ENCODE data around the gene DHX35.

The DHX35 gene

GRCh38 chr20:39013662-39014109 lies 51.5 kb downstream of the DHX35 start:
- H4K20me1 ChIP-seq (ENCODE audit: control insufficient read depth, insufficient read depth, low read depth, low read length): no peaks in the 10 kb centered on the region

GRCh38 chr20:39016041-39016440 lies 53.9 kb downstream of the DHX35 start:
- Histone ChIP-seq H3K4me1 (ENCODE audit: control insufficient read depth, low read length) (no peaks in the 10 kb centered on the region), H3K9me3 (ENCODE audit: control insufficient read depth, insufficient read depth, low read length) (no peaks in the 10 kb centered on the region), H3F3A (ENCODE audit: control insufficient read depth, insufficient read depth) (no peaks in the 10 kb centered on the region), H3K4me2 (ENCODE audit: low read length) (no peak overlapping the region), H3K36me3 (ENCODE audit: control insufficient read depth, low read length) (peaks cover 46% of the 10 kb centered on the region), H3K4me3 (ENCODE audit: low read length) (no peak overlapping the region), H3K27me3 (ENCODE audit: control insufficient read depth, low read length) (no peaks in the 10 kb centered on the region), H3K27ac (ENCODE audit: low read depth, low read length) (no peak overlapping the region), H4K20me1 (ENCODE audit: control insufficient read depth, insufficient read depth, low read depth, low read length) (no peaks in the 10 kb centered on the region), H3K79me2 (ENCODE audit: control insufficient read depth, low read length) (no peaks in the 10 kb centered on the region), H3K9me2 (replicated peaks; ENCODE audit: control insufficient read depth, low read length) (no peaks in the 10 kb centered on the region)
- TF ChIP-seq CTCF (IDR thresholded peaks at IDR 0.05; ENCODE audit: low read depth, low read length, poor library complexity, severe bottlenecking): no peak
- TF ChIP-seq EZH2phosphoT487 (IDR thresholded peaks at IDR 0.05; ENCODE audit: borderline replicate concordance, low read length): no peak

More at GRCh38 chr20:39013662-39014109, 51.5 kb downstream of the DHX35 start:
- no peaks in the 10 kb centered on the region for H3K27me3 ChIP-seq (ENCODE audit: control insufficient read depth, low read length)
- no peaks in the 10 kb centered on the region for H3K9me2 ChIP-seq (replicated peaks; ENCODE audit: control insufficient read depth, low read length)
- H3K4me2 ChIP-seq (ENCODE audit: low read length): no peak overlapping the region
- no peak for TF ChIP-seq CTCF (IDR thresholded peaks at IDR 0.05; ENCODE audit: low read depth, low read length, poor library complexity, severe bottlenecking)
- TF ChIP-seq EZH2phosphoT487 (IDR thresholded peaks at IDR 0.05; ENCODE audit: borderline replicate concordance, low read length): no peak
- H3K79me2 ChIP-seq (ENCODE audit: control insufficient read depth, low read length): no peaks in the 10 kb centered on the region
- H3K36me3 ChIP-seq (ENCODE audit: control insufficient read depth, low read length): peaks cover 54% of the 10 kb centered on the region
- H3F3A ChIP-seq (ENCODE audit: control insufficient read depth, insufficient read depth): no peaks in the 10 kb centered on the region
- no peak overlapping the region for H3K4me3 ChIP-seq (ENCODE audit: low read length)
- H3K4me1 ChIP-seq (ENCODE audit: control insufficient read depth, low read length): peaks cover 5% of the 10 kb centered on the region; the same call in 1 of the 2 replicates
- H3K9me3 ChIP-seq (ENCODE audit: control insufficient read depth, insufficient read depth, low read length): no peaks in the 10 kb centered on the region
- no peak overlapping the region for H3K27ac ChIP-seq (ENCODE audit: low read depth, low read length)

- TF ChIP-seq CTCF (IDR thresholded peaks at IDR 0.05; ENCODE audit: low read depth, low read length, poor library complexity, severe bottlenecking): no peak
- no peak for TF ChIP-seq EZH2phosphoT487 (IDR thresholded peaks at IDR 0.05; ENCODE audit: borderline replicate concordance, low read length)
- H3K36me3 ChIP-seq (ENCODE audit: control insufficient read depth, low read length): peaks cover 46% of the 10 kb centered on the region
These were observed 54.4 kb downstream of the DHX35 start for GRCh38 chr20:39016506-39016905.

More at GRCh38 chr20:39016506-39016905, 54.4 kb downstream of the DHX35 start:
- no peaks in the 10 kb centered on the region for H4K20me1 ChIP-seq (ENCODE audit: control insufficient read depth, insufficient read depth, low read depth, low read length)
- H3K27me3 ChIP-seq (ENCODE audit: control insufficient read depth, low read length): no peaks in the 10 kb centered on the region
- H3K9me2 ChIP-seq (replicated peaks; ENCODE audit: control insufficient read depth, low read length): no peaks in the 10 kb centered on the region
- H3K9me3 ChIP-seq (ENCODE audit: control insufficient read depth, insufficient read depth, low read length): no peaks in the 10 kb centered on the region
- H3K4me2 ChIP-seq (ENCODE audit: low read length): no peak overlapping the region
- H3F3A ChIP-seq (ENCODE audit: control insufficient read depth, insufficient read depth): no peaks in the 10 kb centered on the region
- no peaks in the 10 kb centered on the region for H3K79me2 ChIP-seq (ENCODE audit: control insufficient read depth, low read length)
- no peak overlapping the region for H3K4me3 ChIP-seq (ENCODE audit: low read length)
- H3K27ac ChIP-seq (ENCODE audit: low read depth, low read length): no peak overlapping the region
- H3K4me1 ChIP-seq (ENCODE audit: control insufficient read depth, low read length): no peaks in the 10 kb centered on the region

Measured in DOHH2 (cell line).